Measurements from ENCODE around the gene DOCK1. TPM values are rescaled to one million over a fixed set of nuclear protein-coding genes. Genes with fewer than 3 reads are reported as not detected.

Gene DOCK1
- total RNA-seq, 1 experiment from 2014 or later: 22.0 TPM

- H3K36me3 ChIP-seq: peaks cover 16% of the 10 kb centered on the region
- no peak for DNase-seq
These were observed 143.4 kb downstream of the DOCK1 start for GRCh38 chr10:127048630-127049029.

GRCh38 chr10:127052001-127052400 lies 146.8 kb downstream of the DOCK1 start:
- Histone ChIP-seq H3K4me3 (no peak overlapping the region), H3K9me3 (no peaks in the 10 kb centered on the region), H3K27me3 (no peaks in the 10 kb centered on the region), H3K36me3 (peaks cover 24% of the 10 kb centered on the region)
- no peak for DNase-seq

More at GRCh38 chr10:127048630-127049029, 143.4 kb downstream of the DOCK1 start:
- no peaks in the 10 kb centered on the region for H3K9me3 ChIP-seq
- H3K4me3 ChIP-seq: no peak overlapping the region
- no peaks in the 10 kb centered on the region for H3K27me3 ChIP-seq

- Histone ChIP-seq H3K9me3 (peaks cover 21% of the 10 kb centered on the region), H3K36me3 (peaks cover 44% of the 10 kb centered on the region), H3K27me3 (no peaks in the 10 kb centered on the region), H3K4me3 (no peak overlapping the region)
- no peak for DNase-seq
These were observed 150.0 kb downstream of the DOCK1 start for GRCh38 chr10:127055263-127055662.

- Histone ChIP-seq H3K9me3 (peaks cover 21% of the 10 kb centered on the region), H3K4me3 (no peak overlapping the region), H3K27me3 (no peaks in the 10 kb centered on the region), H3K36me3 (peaks cover 36% of the 10 kb centered on the region)
- no peak for DNase-seq
These were observed 154.1 kb downstream of the DOCK1 start for GRCh38 chr10:127059314-127059713.

GRCh38 chr10:127063762-127064161 lies 158.5 kb downstream of the DOCK1 start:
- Histone ChIP-seq H3K9me3 (peaks cover 11% of the 10 kb centered on the region), H3K36me3 (peaks cover 25% of the 10 kb centered on the region)

GRCh38 chr10:127064474-127064873 lies 159.2 kb downstream of the DOCK1 start:
- no peak overlapping the region for H3K4me3 ChIP-seq
- H3K9me3 ChIP-seq: peaks cover 4% of the 10 kb centered on the region; the same call in 1 of the 2 replicates
- no peaks in the 10 kb centered on the region for H3K27me3 ChIP-seq
- peaks cover 19% of the 10 kb centered on the region for H3K36me3 ChIP-seq
- DNase-seq: no peak

More at GRCh38 chr10:127063762-127064161, 158.5 kb downstream of the DOCK1 start:
- Histone ChIP-seq H3K4me3 (no peak overlapping the region), H3K27me3 (no peaks in the 10 kb centered on the region)
- DNase-seq: no peak

GRCh38 chr10:127067542-127068194 lies 162.4 kb downstream of the DOCK1 start:
- H3K36me3 ChIP-seq: peaks cover 7% of the 10 kb centered on the region; the same call in 1 of the 2 replicates
- H3K9me3 ChIP-seq: no peaks in the 10 kb centered on the region
- no peaks in the 10 kb centered on the region for H3K27me3 ChIP-seq
- no peak for DNase-seq
- no peak overlapping the region for H3K4me3 ChIP-seq

- no peak for DNase-seq
- Histone ChIP-seq H3K36me3 (peaks cover 9% of the 10 kb centered on the region; the same call in 1 of the 2 replicates), H3K4me3 (no peak overlapping the region), H3K27me3 (no peaks in the 10 kb centered on the region), H3K9me3 (no peaks in the 10 kb centered on the region)
These were observed 163.3 kb downstream of the DOCK1 start for GRCh38 chr10:127068485-127068884.

- Histone ChIP-seq H3K27me3 (no peaks in the 10 kb centered on the region), H3K4me3 (no peak overlapping the region), H3K9me3 (no peaks in the 10 kb centered on the region), H3K36me3 (peaks cover 10% of the 10 kb centered on the region; the same call in 1 of the 2 replicates)
- DNase-seq: no peak
These were observed 164.2 kb downstream of the DOCK1 start for GRCh38 chr10:127069436-127069835.

- H3K27me3 ChIP-seq: no peaks in the 10 kb centered on the region
- H3K36me3 ChIP-seq: peaks cover 10% of the 10 kb centered on the region; the same call in 1 of the 2 replicates
- H3K9me3 ChIP-seq: no peaks in the 10 kb centered on the region
- H3K4me3 ChIP-seq: no peak overlapping the region
- DNase-seq: no peak
These were observed 165.9 kb downstream of the DOCK1 start for GRCh38 chr10:127071126-127071525.

GRCh38 chr10:127073666-127074065 lies 168.4 kb downstream of the DOCK1 start:
- H3K36me3 ChIP-seq: peaks cover 4% of the 10 kb centered on the region; the same call in 1 of the 2 replicates
- no peaks in the 10 kb centered on the region for H3K9me3 ChIP-seq
- no peaks in the 10 kb centered on the region for H3K27me3 ChIP-seq
- DNase-seq: no peak
- no peak overlapping the region for H3K4me3 ChIP-seq

- no peak overlapping the region for H3K4me3 ChIP-seq
- no peaks in the 10 kb centered on the region for H3K27me3 ChIP-seq
- no peaks in the 10 kb centered on the region for H3K9me3 ChIP-seq
- H3K36me3 ChIP-seq: no peaks in the 10 kb centered on the region; the same call in none of the 2 replicates
- no peak for DNase-seq
These were observed 174.2 kb downstream of the DOCK1 start for GRCh38 chr10:127079392-127079791.

- no peak for DNase-seq
- Histone ChIP-seq H3K36me3 (no peaks in the 10 kb centered on the region; the same call in none of the 2 replicates), H3K27me3 (no peaks in the 10 kb centered on the region), H3K4me3 (no peak overlapping the region), H3K9me3 (no peaks in the 10 kb centered on the region)
These were observed 175.1 kb downstream of the DOCK1 start for GRCh38 chr10:127080317-127080716.

- H3K27me3 ChIP-seq: no peaks in the 10 kb centered on the region
- DNase-seq: no peak
- no peak overlapping the region for H3K4me3 ChIP-seq
- no peaks in the 10 kb centered on the region; the same call in 1 of the 2 replicates for H3K36me3 ChIP-seq
- no peaks in the 10 kb centered on the region for H3K9me3 ChIP-seq
These were observed 176.7 kb downstream of the DOCK1 start for GRCh38 chr10:127081851-127082345.

GRCh38 chr10:127082651-127083050 lies 177.4 kb downstream of the DOCK1 start:
- no peak overlapping the region for H3K4me3 ChIP-seq
- H3K27me3 ChIP-seq: no peaks in the 10 kb centered on the region
- no peaks in the 10 kb centered on the region; the same call in 1 of the 2 replicates for H3K36me3 ChIP-seq
- H3K9me3 ChIP-seq: no peaks in the 10 kb centered on the region
- no peak for DNase-seq

- Histone ChIP-seq H3K4me3 (no peak overlapping the region), H3K27me3 (no peaks in the 10 kb centered on the region), H3K36me3 (no peaks in the 10 kb centered on the region; the same call in 1 of the 2 replicates), H3K9me3 (no peaks in the 10 kb centered on the region)
- no peak for DNase-seq
These were observed 180.7 kb downstream of the DOCK1 start for GRCh38 chr10:127085957-127086356.

GRCh38 chr10:127088908-127089307 lies 183.7 kb downstream of the DOCK1 start:
- Histone ChIP-seq H3K4me3 (no peak overlapping the region), H3K27me3 (no peaks in the 10 kb centered on the region), H3K9me3 (no peaks in the 10 kb centered on the region), H3K36me3 (no peaks in the 10 kb centered on the region)
- DNase-seq: no peak

- no peak for DNase-seq
- Histone ChIP-seq H3K36me3 (no peaks in the 10 kb centered on the region), H3K9me3 (no peaks in the 10 kb centered on the region), H3K4me3 (no peak overlapping the region), H3K27me3 (no peaks in the 10 kb centered on the region)
These were observed 184.2 kb downstream of the DOCK1 start for GRCh38 chr10:127089446-127089845.

Measured in MG63 (cell line).